H1 (cell line): ENCODE results near the gene ADAMTSL2. TPM values are rescaled to one million over a fixed set of nuclear protein-coding genes. Genes with fewer than 3 reads are reported as not detected.

Experiments
- GTF2F1 ChIP-seq: IDR thresholded peaks from 2 replicates; pipeline ENCODE4 v1.6.1; 2012; ENCODE audit warnings: low read depth, low read length, improper control_type of control experiment, borderline replicate concordance
- HDAC6 ChIP-seq: IDR thresholded peaks from one replicate; pipeline ENCODE4 v1.7.1; 2012; ENCODE audit warnings: low read depth, mild to moderate bottlenecking, inconsistent platforms, low read length, moderate library complexity
- RNF2 ChIP-seq: fragments of 200-900, 300-1000 bp; sonication (generic); IDR thresholded peaks from 2 replicates; pipeline ENCODE4 v1.7.1; 2016; ENCODE audit warnings: borderline replicate concordance, low read depth, mild to moderate bottlenecking, antibody characterized with exemption, low read length; ENCODE audit not compliant: poor library complexity, severe bottlenecking; ENCODE audit errors: missing control alignments
- polyA plus RNA-seq, 7 experiments: library from polyadenylated mRNA; depleted of rRNA in 3 of 7; stranded (reverse) in 5 of 7; unstranded in 2 of 7; fragments of >200 nt in 5 of 7; fragments of 200-250 nt in 2 of 7; gene quantifications; 1 replicate in 5 of 7; 2 replicates in 1 of 7; 4 replicates in 1 of 7; pipeline versions ENCODE4 v1.2.1 to v1.2.3, GENCODE V29; 2011 to 2013; ENCODE audit warnings: missing spikeins in 2 of 7, mixed read lengths in 2 of 7
- total RNA-seq: library from RNA; stranded (reverse); fragmentation: NEBNext Ultra II Directional; extraction: Animal tissue kit (Norgen Biotek cat#: 25700); gene quantifications from 2 replicates; pipeline ENCODE4 v1.2.1, GENCODE V29; 2021

Gene ADAMTSL2
- total and polyA plus RNA-seq, 2 of the 8 experiments (the other 6 are each of a cell fraction or from before 2014, with no cell fraction given), result 0.74 to 0.76 TPM

- TF ChIP-seq RNF2 (no peak), GTF2F1 (no peak), HDAC6 (no peak)
Observed at GRCh38 chr9:133488686-133489252, 45.7 kb upstream of the ADAMTSL2 start (continued).
